GM20000 (cell line): Measurements from ENCODE around the gene EPHB4.

ENCODE experiments used
- DNase-seq: peaks from one replicate; pipeline ENCODE4 v3.0.0; 2012; ENCODE audit warnings: low spot score
- CTCF ChIP-seq: IDR thresholded peaks from 2 replicates; pipeline ENCODE4 v1.5.1; 2012; ENCODE audit warnings: mild to moderate bottlenecking, control low read depth; ENCODE audit errors: extremely low read depth, missing control alignments

The EPHB4 gene

GRCh38 chr7:100852048-100852872 is 24.9 kb upstream of the EPHB4 start, which contains the start of gene SLC12A9:
SLC12A9 (plus strand) TSS chr7:100852713; CDS start chr7:100854198, 1,485 bp downstream.
- peak; percentile 95 for DNase-seq
- TF ChIP-seq CTCF: peak; percentile 93

GRCh38 chr7:100847360-100847759 is 20.0 kb upstream of the EPHB4 start:
- no peak for TF ChIP-seq CTCF
- DNase-seq: no peak

DNA sequence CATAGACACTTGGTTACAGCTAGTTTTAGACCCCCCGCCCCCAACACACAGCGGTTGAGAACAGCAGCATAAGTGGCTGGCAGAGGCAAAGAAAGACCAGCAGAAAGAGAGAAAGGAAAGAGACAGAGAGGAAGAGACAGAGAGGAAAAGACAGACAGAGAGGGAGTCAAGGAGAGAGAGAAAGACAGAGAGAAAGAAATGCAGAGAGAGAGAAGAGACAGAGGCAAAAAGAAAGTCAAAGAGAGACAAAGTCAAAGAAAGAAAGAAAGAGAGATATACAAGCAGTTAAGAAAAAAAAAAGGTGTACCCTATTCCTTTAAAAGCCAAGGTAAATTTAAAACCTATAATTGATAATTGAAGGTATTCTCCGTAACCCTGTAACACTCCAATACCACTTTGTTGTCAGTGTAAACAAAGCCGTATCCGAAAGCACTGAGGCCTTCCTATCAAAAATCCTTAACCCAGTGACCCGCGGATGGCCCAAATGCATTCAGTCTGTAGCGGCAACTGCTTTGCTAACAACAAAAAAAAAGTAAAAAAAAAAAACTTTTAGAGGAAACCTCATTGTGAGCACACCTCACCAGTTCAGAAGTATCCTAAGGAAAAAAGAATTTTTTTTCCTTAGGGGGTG is 13.3 kb upstream of the EPHB4 start:
- no peak for TF ChIP-seq CTCF
- no peak for DNase-seq

- TF ChIP-seq CTCF: no peak
- DNase-seq: no peak
Observed at GRCh38 chr7:100839361-100839760, 12.0 kb upstream of the EPHB4 start.

DNA sequence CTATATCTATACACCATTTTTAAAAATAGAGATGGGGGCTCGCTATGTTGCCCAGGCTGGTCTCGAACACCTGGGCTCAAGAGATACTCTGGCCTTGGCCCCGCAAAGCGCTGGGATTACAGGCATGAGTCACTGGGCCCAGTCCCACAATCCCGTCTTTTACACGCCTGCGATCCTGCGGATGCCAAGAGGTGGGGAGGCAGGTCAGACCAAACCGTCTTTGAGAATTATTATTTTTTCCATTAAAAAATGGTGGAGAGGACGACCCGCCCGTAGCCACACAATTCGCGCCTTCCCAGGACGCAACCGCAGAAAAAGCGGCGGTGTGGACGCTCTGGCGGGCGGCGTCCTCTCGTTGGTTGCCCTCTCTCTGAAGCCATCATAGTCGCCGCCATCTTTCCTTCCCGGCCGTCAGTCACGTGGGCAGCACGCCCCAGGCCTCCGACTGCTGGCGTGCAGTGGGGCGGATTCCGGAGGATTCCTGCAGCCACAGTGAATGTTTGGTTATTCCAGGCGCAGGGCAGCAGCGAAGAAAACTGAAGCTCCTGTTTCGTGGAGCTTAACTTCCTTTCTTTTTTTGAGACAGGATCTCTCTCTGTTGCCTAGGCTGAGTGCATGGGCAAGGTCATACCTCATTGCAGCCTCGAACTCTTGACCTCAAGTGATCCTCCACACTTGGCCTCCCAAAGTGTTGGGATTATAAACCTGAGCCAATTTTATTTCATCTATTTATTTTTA is 9.9 kb upstream of the EPHB4 start:
- DNase-seq: peak; percentile 86
- no peak for TF ChIP-seq CTCF

DNA sequence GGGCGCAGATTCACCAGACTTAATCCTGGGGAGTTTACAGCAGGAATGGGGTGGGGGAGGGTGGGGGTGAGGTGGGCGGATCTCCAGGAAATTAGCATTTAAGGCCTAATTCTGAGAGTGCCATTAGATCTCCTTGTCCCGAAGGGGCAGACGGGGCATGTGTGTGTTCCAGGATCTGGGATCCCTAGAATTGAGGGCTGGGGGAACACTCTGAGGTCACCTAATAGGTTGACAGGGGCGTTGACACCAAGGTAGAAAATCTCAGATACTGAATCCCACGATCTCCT is 9.4 kb upstream of the EPHB4 start:
- no peak for TF ChIP-seq CTCF
- DNase-seq: peak; percentile 22
